ENCODE results near the gene TMEM132C. TPM values are rescaled to one million over a fixed set of nuclear protein-coding genes. Genes with fewer than 3 reads are reported as not detected.

The TMEM132C gene
- total and polyA plus RNA-seq, 2 of the 8 experiments (the other 6 are each of a cell fraction or from before 2014, with no cell fraction given) = 0.23 to 0.76 TPM

DNA sequence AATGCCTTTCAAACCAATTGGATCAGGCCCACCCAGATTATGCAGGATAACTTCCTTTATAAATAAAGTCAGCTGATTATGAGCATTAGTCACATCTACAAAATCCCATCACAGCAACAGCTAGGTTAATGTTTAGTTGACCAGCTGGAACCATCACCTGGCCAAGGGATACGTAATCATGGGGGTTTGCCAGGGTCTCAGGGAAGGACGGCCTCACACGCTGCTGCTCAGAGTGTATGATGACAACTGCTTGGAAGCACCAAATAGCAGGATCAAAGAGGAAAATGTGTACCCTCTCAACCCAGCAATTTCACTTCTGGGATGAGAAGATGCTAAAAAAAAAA is 394.2 kb downstream of the TMEM132C start (continued):
- TF ChIP-seq RNF2 (IDR thresholded peaks at IDR 0.05; ENCODE audit: borderline replicate concordance, low read depth, low read length, missing control alignments, poor library complexity, severe bottlenecking) (no peak), TAF7 (optimal IDR thresholded peaks at IDR 0.05; ENCODE audit: borderline replicate concordance, low read depth, low read length) (no peak), EZH2 (IDR thresholded peaks at IDR 0.05; ENCODE audit: low read depth, low read length, severe bottlenecking) (no peak)
